Cerebellar cortex (tissue), 1 donor: ENCODE results near the gene XRN2.
"Not testable (repeated sequence)": the region's sequence is repeated elsewhere in the genome, so short reads cannot be mapped to it uniquely, and the experiment has no call there.

ENCODE experiments used
- DNase-seq: peaks from one replicate; pipeline ENCODE4 v3.0.0-alpha.2; 2015; ENCODE audit warnings: low spot score

The XRN2 gene

DNA sequence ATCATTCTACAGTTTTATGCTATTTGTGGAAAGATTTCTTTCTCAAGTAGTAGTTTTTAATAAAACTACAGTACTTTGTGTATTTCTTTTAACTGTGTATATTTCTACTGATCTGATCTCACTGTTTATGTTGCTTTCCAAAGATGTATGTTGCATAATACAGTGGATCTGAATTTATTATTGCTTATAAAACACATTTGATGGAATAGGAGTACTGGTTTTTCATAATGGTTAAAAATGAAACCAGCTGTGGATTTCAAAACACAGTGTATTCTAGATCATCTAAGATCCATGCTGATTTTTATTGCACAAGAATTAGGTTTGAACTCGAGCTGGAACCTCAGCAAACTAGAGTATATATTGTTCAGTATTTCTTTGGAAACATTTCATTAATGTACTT is 86.2 kb downstream of the XRN2 start:
- no peak for DNase-seq

DNA sequence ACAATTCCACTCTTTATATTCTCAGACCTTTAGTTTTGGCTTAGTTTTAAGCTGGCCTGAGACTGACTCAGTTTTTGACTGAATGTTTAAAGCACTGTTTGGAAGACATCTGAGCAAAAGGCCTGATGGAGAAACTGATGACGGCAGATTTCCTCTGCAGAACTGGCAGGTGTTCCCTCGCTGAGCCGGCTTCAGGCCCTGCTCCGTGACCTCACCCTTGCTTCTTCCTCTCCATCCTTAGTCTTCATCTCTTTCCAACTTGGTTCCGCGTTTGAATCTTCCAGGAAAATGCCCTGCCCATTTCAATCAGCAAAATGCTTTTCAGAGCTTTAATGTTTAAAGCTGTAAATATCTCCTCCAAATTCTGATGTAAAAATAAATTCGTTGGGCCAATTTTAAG is 87.6 kb downstream of the XRN2 start:
- no peak for DNase-seq

- DNase-seq = no peak
These were observed 88.2 kb downstream of the XRN2 start for GRCh38 chr20:21391185-21391971.

GRCh38 chr20:21391972-21392352 is 88.8 kb downstream of the XRN2 start:
- no peak for DNase-seq

GRCh38 chr20:21393166-21393565 is 90.0 kb downstream of the XRN2 start:
- DNase-seq = no peak

GRCh38 chr20:21393816-21394519 is 90.8 kb downstream of the XRN2 start:
- no peak for DNase-seq

DNA sequence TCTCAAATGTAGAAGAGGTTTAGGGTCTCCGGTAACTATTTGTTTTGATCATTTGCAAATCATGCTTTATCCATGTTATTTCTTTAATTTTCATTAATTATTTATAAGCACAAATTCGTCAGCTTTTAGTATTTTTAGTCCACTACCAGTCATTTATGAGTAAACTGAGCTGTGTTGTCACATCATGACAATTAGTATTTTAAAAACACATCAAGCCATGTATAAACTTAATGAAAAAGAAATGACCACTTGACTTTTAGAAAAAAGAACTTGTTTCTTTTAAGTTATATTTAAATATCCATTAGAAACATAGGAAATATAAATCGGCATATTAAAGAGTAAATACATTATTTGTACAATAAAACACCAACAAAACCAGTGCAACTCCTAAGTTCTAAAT is 91.4 kb downstream of the XRN2 start:
- DNase-seq = no peak

- no peak for DNase-seq
These were observed 92.0 kb downstream of the XRN2 start for GRCh38 chr20:21395051-21395665.

GRCh38 chr20:21395666-21396598 is 92.8 kb downstream of the XRN2 start:
- no peak for DNase-seq

- DNase-seq = no peak
These were observed 93.6 kb downstream of the XRN2 start for GRCh38 chr20:21396599-21397340.

DNA sequence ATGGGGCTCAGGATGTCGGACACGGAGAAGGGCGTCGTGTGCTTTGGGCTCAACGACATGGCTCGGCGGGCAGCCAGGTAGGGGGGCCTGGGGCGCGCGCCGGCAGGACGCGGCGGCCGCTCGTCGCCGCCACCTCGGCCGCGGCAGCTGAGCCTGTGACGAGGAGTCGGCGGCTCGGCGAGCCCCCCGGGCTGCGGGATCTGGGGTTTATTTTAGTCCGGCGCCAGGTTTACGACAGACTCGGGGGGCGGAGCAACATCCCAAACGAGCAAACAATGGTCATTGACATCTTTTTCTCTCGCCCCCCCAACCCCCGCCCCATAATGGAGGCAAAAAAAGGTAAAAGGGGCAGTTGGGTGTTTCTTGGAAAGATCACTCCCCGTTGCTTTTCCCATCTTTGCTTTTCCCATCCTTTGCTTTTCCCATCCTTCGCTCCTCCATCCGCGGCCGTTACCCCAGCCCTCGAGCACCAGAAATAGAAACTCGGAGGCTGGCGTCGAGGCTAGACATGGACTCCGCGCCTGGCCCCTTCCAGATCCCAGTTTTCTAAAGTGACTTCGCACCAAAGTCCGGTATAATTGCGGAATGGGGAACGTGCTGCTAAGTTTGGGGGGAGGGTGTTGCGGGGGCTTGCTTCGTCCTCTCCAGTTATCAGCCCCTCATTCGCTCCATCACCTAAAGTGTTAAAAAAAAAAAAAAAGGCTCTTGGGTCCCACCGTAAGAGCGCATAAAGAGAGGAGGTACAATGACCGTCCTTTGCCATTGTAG is 94.4 kb downstream of the XRN2 start, which contains the start of gene NKX2-4:
TSS of gene NKX2-4 (minus strand) at position 186 of the 768 bp plus-strand sequence. CDS start at position 59, 127 bp downstream.
- DNase-seq = no peak

DNA sequence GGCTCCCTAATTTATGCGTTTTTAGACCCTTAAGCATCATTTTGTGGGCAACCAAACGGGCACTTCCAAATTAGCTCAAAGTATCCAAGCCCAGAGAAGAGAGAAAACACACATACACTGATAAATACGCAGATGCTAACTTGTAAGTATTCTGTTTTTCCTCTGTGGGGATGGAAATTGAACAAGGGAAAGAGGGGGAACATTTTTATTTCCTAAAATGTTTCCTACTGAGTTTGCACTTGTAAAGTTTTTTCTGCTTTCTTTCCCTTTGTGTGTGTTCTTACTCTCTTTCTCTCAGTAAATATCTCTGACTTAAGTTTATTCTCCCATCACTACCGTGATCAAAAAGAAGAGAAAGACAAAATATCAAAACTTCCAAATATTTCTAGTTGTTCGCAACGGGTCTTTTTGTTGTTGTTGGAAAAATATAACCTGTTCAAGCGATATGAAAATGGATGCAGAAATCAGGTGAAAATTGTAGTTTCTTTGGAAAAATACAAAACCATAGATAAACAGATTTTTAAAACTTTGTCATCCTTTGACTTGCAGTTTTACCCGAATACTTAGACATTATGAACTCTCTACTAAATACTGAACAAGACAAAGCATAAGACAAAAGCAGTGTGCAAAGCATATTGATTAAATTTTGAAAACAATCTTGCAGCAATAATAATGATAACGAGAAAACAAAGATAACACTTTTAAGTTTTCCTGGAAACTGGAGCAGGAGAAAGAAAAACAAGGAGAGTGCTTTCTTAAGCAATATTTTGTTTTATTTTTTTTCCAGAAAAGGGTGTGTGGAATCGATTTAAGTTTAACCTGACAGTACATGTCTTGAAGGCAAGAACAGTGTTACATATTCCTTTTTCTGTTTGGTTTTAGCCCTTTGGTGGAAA is 95.2 kb downstream of the XRN2 start:
- no peak for DNase-seq

GRCh38 chr20:21399005-21399475 is 95.9 kb downstream of the XRN2 start:
- no peak for DNase-seq

DNA sequence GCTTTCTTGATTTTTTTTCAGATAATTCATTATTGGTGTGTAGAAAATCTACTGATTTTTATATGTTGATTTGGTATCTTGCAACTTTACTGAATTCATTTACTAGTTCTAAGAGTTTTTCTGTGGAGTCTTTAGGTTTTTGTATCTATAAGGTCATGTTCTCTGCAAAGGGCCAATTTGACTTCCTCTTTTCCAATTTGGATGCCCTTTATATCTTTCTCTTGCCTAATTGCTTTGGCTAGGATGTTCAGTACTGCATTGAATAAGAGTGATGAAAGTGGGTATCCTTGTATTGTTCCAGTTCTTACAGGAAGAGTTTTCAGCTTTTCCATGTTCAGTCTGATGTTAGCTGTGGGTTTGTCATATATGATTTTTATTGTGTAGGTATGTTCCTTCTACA is 108.6 kb downstream of the XRN2 start:
- DNase-seq = no peak

- not testable (repeated sequence) for DNase-seq
These were observed 110.9 kb downstream of the XRN2 start for GRCh38 chr20:21413996-21414395.

DNA sequence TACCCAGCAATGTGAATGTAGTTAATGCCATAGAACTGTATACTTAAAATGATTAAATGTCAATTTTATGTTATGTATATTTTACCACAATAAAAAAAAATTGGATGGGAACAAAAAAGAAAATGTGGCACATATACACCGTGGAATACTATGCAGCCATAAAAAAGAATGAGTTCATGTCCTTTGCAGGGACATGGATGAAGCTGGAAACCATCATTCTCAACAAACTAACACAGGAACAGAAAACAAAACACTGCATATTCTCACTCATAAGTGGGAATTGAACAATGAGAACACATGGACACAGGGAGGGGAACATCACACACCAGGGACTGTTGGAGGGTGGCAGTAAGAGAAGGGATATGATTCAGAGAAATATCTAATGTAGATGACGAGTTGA is 116.0 kb downstream of the XRN2 start:
- not testable (repeated sequence) for DNase-seq

DNA sequence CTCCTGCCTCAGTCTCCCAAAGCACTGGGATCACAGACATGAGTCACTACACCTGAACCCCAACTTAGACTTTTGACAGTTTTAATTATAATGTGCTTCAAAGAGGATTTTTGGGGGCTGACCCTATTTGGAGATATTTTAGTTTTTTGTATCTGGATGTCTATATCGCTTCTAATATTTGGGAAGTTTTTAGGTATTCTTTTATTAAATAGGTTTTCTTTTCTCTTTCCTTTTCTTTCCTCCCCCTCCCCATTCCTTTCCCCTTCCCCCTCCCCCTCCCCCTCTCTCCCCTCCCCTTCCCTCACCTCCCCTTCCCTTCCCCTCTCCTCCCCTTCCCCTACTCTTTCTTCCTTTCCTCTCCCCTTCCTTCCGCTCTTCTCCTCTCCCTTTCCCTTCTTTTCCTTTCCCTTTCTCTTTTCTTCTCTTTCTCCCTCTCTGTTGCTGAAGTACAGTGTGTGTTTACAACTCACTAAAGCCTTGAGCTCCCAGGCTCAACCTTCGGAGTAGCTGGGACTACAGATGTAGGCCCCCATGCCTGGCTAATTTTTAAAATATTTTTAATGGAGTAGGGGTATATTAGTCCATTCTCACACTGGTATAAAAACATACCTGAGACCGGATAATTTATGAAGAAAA is 118.6 kb downstream of the XRN2 start:
- no peak for DNase-seq

- not testable (repeated sequence) for DNase-seq
These were observed 120.6 kb downstream of the XRN2 start for GRCh38 chr20:21423712-21424111.

DNA sequence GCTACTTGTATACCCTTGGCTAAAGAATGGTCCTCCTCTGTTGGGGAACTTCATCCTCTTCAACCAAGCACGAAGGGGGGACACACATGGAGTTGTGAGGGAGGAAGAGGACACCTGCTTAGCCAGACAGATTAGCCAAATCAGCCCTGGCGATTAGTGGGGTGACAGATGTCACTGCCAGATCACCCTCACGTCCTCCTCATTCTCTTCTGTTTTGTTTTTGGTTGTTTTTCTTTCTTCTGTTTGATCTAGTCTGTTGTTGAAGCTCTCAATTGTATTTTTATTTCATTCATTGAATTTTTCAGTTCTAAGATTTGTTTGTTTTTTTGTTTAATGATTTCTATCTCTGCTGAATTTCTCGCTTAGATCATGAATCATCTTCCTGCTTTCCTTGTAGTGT is 121.7 kb downstream of the XRN2 start:
- no peak for DNase-seq
